HEK293T (cell line): ENCODE measurements around the gene BRINP1.

Source experiments
- CTCF ChIA-PET: fragments of 350-600 bp; formaldehyde crosslinking; extraction: SDS; loops from one replicate; lab custom pipeline; 2021; ENCODE audit warnings: antibody characterized with exemption, inconsistent platforms; lab: Yijun Ruan, JAX
- POLR2A ChIA-PET: fragments of 350-600 bp; formaldehyde crosslinking; extraction: SDS; loops from one replicate; lab custom pipeline; 2020; ENCODE audit warnings: antibody characterized with exemption, inconsistent platforms; lab: Yijun Ruan, JAX
- DNase-seq: peaks from one replicate; pipeline ENCODE4 v3.0.0; 2012; ENCODE audit warnings: mixed read lengths; ENCODE audit errors: extremely low spot score
- ARNT ChIP-seq: fragments of 450-650 bp; IDR thresholded peaks from 2 replicates; pipeline ENCODE4 v1.6.1; 2017; ENCODE audit warnings: mild to moderate bottlenecking
- BHLHE40 ChIP-seq: fragments of 450-650 bp; IDR thresholded peaks from 2 replicates; pipeline ENCODE4 v1.6.1; 2016; ENCODE audit warnings: mild to moderate bottlenecking, moderate library complexity, borderline replicate concordance
- CTBP1 ChIP-seq: fragments of 450-650 bp; IDR thresholded peaks from 2 replicates; pipeline ENCODE4 v1.6.1; 2016; ENCODE audit warnings: borderline replicate concordance
- ELF4 ChIP-seq: fragments of 450-650 bp; IDR thresholded peaks from 2 replicates; pipeline ENCODE4 v1.6.1; 2017; ENCODE audit warnings: antibody characterized with exemption
- FOXA1 ChIP-seq: fragments of 450-650 bp; IDR thresholded peaks from 2 replicates; pipeline ENCODE4 v1.6.1; 2016; ENCODE audit warnings: mild to moderate bottlenecking
- FOXK2 ChIP-seq: fragments of 450-650 bp; IDR thresholded peaks from 2 replicates; pipeline ENCODE4 v1.6.1; 2016; ENCODE audit warnings: mild to moderate bottlenecking
- FOXM1 ChIP-seq: fragments of 450-650 bp; IDR thresholded peaks from 2 replicates; pipeline ENCODE4 v1.6.1; 2017; ENCODE audit warnings: mild to moderate bottlenecking, borderline replicate concordance
- HDGF ChIP-seq: fragments of 450-650 bp; IDR thresholded peaks from 2 replicates; pipeline ENCODE4 v1.6.1; 2017; ENCODE audit warnings: antibody characterized with exemption, borderline replicate concordance
- L3MBTL2 ChIP-seq: fragments of 450-650 bp; conservative IDR thresholded peaks from 2 replicates; pipeline ENCODE4 v1.6.1; 2016; ENCODE audit warnings: mild to moderate bottlenecking
- LEF1 ChIP-seq: fragments of 450-650 bp; IDR thresholded peaks from 2 replicates; pipeline ENCODE4 v1.6.1; 2017; ENCODE audit warnings: mild to moderate bottlenecking, borderline replicate concordance
- NFRKB ChIP-seq: fragments of 450-650 bp; IDR thresholded peaks from 2 replicates; pipeline ENCODE4 v1.6.1; 2016; ENCODE audit warnings: mild to moderate bottlenecking, moderate library complexity
- PKNOX1 ChIP-seq: fragments of 450-650 bp; IDR thresholded peaks from 2 replicates; pipeline ENCODE4 v1.6.1; 2016
- SP1 ChIP-seq: fragments of 450-650 bp; IDR thresholded peaks from 2 replicates; pipeline ENCODE4 v1.6.1; 2017
- SUZ12 ChIP-seq: fragments of 450-650 bp; IDR thresholded peaks from 2 replicates; pipeline ENCODE4 v1.6.1; 2016; ENCODE audit warnings: mild to moderate bottlenecking
- TARDBP ChIP-seq: fragments of 450-650 bp; IDR thresholded peaks from 2 replicates; pipeline ENCODE4 v1.6.1; 2016
- ZNF384 ChIP-seq: fragments of 450-650 bp; IDR thresholded peaks from 2 replicates; pipeline ENCODE4 v1.6.1; 2016

Gene BRINP1

GRCh38 chr9:119284118-119284517, 85.1 kb downstream of the BRINP1 start:
- ChIA-PET POLR2A (no interaction called here), CTCF (no interaction called here)
- DNase-seq = peak; percentile 9
- TF ChIP-seq L3MBTL2 = no peak
- TF ChIP-seq NFRKB = no peak
- no peak for TF ChIP-seq TARDBP
- no peak for TF ChIP-seq ZNF384
- no peak for TF ChIP-seq ELF4
- no peak for TF ChIP-seq LEF1
- TF ChIP-seq FOXA1 = no peak
- TF ChIP-seq CTBP1 = no peak
- TF ChIP-seq BHLHE40 = no peak
- TF ChIP-seq SUZ12 = no peak
- no peak for TF ChIP-seq ARNT
- no peak for TF ChIP-seq PKNOX1
- TF ChIP-seq SP1 = no peak
- TF ChIP-seq HDGF = no peak

DNA sequence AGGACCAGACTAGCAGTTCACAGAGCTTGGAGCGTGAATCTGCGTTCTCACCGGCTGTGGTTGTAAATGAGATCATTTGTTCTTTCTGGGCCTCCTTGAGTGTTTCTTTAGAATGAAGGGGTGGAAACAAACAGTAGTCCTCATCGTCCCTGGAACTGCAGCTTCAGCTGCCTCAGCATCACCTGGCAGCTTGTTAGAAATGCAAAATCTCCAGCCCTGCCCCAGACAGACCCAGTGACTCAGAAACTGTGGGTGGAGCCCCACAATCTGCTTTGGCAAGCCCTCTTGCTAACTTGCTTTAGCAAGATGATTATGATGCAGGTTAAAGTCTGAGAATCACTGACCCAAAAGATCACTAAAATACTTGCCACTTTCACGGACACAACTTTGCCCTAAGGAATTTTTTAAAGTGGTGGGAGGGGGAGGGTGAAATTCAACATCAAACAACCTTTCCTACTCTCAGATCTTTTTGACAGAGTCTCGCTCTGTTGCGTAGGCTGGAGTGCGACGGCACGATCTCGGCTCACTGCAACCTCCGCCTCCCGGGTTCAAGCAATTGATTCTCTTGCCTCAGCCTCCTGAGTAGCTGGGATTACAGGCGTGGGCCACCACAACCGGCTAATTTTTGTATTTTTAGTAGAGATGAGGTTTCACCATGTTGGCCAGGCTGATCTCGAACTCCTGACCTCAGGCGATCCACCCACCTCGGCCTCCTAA, 86.0 kb downstream of the BRINP1 start:
- TF ChIP-seq ARNT (no peak), PKNOX1 (no peak), ZNF384 (no peak), NFRKB (no peak), FOXK2 (no peak), LEF1 (no peak), SUZ12 (no peak), SP1 (no peak), FOXM1 (no peak), L3MBTL2 (no peak), BHLHE40 (no peak), CTBP1 (no peak), HDGF (no peak), FOXA1 (no peak), TARDBP (no peak), ELF4 (no peak)
- POLR2A ChIA-PET = no interaction called here
- no peak for DNase-seq
- CTCF ChIA-PET = no interaction called here

GRCh38 chr9:119282476-119283077, 86.7 kb downstream of the BRINP1 start:
- no peak for DNase-seq
- ChIA-PET POLR2A (no interaction called here), CTCF (no interaction called here)
- TF ChIP-seq L3MBTL2 = no peak
- no peak for TF ChIP-seq ARNT
- no peak for TF ChIP-seq ZNF384
- no peak for TF ChIP-seq SUZ12
- no peak for TF ChIP-seq FOXA1
- TF ChIP-seq LEF1 = no peak
- TF ChIP-seq NFRKB = no peak
- TF ChIP-seq ELF4 = no peak
- no peak for TF ChIP-seq FOXM1

DNA sequence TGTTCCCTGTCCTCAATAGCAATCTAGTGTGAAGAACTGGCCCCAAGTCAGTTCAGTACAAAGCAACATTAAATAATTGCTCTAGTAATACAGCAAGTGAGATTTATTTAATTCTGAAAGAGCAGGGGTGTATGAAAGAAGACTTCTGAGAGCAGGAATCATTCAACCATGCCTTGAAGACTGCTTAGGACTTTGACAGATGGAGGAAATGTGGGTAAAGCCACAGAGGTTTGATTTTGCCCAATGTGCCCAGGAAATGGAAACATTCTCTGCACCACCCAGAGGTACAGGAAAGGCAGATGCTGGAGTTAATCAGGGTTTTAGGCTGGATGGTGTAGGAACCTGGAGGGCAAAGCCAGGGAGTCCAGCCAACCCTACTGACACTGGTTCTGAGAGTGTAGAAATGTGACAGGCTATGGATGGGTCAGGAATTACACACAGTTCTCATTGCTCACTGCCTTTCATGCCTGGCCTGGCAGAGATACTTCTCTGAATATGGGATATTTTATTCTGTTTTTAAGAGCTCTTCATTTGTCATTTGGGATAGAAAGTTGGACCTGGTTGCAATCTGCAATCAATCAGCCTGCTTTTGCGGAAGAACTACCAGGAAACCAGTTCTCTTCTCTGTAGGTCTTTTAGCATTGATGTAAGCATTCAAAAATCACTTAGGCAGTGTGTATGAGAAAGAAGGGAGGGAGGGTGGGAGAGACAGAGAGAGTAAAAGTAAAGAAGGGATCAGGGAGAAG, 88.3 kb downstream of the BRINP1 start:
- CTCF ChIA-PET = no interaction called here
- no peak for DNase-seq
- TF ChIP-seq TARDBP (no peak), PKNOX1 (no peak), LEF1 (no peak), SUZ12 (no peak), ZNF384 (no peak)
- POLR2A ChIA-PET = no interaction called here

- ChIA-PET POLR2A (no interaction called here), CTCF (no interaction called here)
- no peak for TF ChIP-seq TARDBP
- TF ChIP-seq ZNF384 = no peak
- TF ChIP-seq L3MBTL2 = no peak
- no peak for TF ChIP-seq FOXM1
- no peak for TF ChIP-seq NFRKB
- TF ChIP-seq ELF4 = no peak
- TF ChIP-seq ARNT = no peak
- no peak for TF ChIP-seq BHLHE40
- TF ChIP-seq HDGF = no peak
- TF ChIP-seq SP1 = no peak
- TF ChIP-seq LEF1 = no peak
- no peak for TF ChIP-seq FOXA1
- no peak for TF ChIP-seq SUZ12
- TF ChIP-seq PKNOX1 = no peak
- TF ChIP-seq FOXK2 = no peak
- no peak for TF ChIP-seq CTBP1
- DNase-seq = no peak
Measured at GRCh38 chr9:119278171-119278570, 91.1 kb downstream of the BRINP1 start.
